GM19043 (cell line): ENCODE data around the gene DIPK1B.

ENCODE experiments used
- ATAC-seq: cut with Tn5 transposase; IDR thresholded peaks from one replicate; pipeline ENCODE4 v1.9.1; 2021; ENCODE audit warnings: low read depth; ENCODE audit not compliant: unreplicated experiment

DIPK1B gene

GRCh38 chr9:136718345-136719194 is 6.2 kb downstream of the DIPK1B start:
- ATAC-seq, result no peak

- ATAC-seq, result no peak
Observed at GRCh38 chr9:136719195-136719880, 7.0 kb downstream of the DIPK1B start.

GRCh38 chr9:136720251-136720897 is 8.0 kb downstream of the DIPK1B start:
- no peak for ATAC-seq

DNA sequence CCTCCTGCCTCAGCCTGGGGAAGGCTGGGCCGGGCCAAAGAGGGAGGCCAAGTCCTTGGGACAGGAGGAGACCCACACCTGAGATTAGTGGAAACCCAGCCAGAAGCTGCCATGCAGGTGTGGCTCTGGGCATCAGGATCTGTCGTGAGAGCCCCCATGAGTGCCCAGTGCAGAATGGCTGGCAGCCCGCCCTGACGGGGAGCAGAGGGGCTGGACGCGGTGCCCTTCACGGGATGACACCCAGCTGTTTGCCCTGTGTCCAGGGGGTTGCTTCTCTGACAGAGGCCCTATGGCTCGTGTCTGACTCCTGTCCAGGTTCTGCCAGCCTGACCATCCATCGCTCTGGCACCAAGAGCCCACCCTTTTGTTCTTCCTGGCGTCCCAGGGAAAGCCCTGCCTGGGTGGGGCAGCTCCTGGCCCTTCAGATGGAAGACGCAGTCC is 8.5 kb downstream of the DIPK1B start:
- ATAC-seq, result no peak

GRCh38 chr9:136721339-136722092 is 9.1 kb downstream of the DIPK1B start:
- ATAC-seq, result no peak

- no peak for ATAC-seq
Observed at GRCh38 chr9:136722093-136722968, 10.0 kb downstream of the DIPK1B start.

GRCh38 chr9:136722969-136723356 is 10.6 kb downstream of the DIPK1B start:
- no peak for ATAC-seq

- no peak for ATAC-seq
Observed at GRCh38 chr9:136723362-136723976, 11.1 kb downstream of the DIPK1B start.

DNA sequence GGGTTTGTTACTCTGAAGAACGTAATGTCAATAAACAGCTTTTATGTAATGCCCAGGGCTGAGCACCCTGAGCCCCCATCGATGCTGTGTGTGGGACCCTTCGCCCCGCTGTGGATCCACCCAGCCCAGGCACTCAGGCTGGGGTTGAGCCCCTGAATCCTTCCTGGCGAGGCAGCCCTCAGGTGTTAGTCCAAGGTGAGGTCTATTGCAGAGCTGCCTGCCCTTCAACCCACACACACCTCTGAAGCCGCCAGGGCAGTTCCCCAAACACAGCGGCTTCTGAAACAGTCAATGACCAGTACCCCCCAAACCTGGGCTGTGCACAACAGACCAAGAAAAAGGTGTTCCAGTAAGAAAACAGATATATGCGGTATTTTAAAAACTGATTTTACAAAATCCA is 11.6 kb downstream of the DIPK1B start:
- ATAC-seq, result no peak

DNA sequence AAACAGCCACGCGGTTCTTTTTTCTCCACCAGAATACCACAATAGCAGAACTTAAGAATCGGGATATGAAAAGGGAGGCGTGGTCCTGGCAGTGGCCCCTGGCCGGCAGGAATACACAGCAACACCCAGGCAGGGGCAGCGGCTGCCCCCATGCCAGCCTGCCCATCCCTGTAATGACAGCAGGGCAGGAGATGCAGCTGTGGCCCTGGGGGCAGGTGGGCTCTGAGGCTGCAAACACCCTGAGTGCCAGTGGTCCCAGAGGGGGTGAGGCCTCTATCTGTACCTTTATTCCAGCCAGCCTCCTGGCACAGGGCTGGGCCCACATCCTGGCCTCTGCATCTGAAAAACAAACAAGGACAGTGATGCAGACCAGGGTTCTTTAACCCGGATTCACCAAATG is 12.4 kb downstream of the DIPK1B start:
- no peak for ATAC-seq

DNA sequence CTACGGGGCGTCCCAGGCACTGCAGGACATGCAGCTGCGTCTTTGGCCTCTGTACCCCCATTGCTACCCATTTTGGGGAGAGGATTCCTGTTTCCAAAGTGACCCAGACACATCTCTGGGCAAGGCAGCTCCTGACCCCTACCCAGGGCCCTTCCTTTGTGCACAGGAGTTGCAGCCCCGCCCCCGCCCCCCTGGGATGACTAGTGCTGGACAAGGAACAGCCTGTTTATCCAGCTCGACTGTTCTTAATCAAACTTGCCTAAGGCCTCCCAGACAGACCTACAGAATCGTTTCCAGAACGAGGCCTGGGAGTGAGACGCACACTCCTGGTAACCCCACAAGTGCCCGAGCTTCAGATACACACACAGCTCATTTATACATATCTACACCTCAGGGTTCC is 13.2 kb downstream of the DIPK1B start:
- ATAC-seq, result no peak

GRCh38 chr9:136726118-136726517 is 13.7 kb downstream of the DIPK1B start:
- ATAC-seq, result no peak

DNA sequence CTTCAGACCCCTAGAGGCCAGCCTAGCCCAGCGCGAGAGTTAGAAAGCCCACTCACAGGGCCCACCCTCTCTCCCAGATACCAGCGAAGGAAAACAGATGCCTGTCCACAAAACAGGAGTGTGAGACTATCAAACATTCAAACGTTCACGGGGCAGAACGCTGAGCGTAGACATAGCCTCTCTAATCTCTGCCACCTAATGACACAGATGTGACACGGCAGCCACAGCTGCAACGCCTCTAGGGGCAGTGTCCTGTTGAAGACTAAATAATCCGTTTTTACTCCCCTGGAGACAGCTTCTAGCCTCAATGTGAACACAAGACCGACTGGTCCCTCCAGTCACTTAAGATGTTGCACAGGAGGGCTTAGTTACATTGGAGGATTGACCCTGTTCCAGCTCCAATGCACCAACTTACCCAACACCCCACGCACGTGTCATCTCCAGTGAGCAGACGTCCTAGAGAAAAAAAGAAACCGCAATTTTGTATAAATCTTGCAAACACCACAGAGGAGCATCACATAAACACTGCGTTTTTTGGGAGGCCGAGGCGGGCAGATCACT is 14.3 kb downstream of the DIPK1B start:
- ATAC-seq, result no peak

DNA sequence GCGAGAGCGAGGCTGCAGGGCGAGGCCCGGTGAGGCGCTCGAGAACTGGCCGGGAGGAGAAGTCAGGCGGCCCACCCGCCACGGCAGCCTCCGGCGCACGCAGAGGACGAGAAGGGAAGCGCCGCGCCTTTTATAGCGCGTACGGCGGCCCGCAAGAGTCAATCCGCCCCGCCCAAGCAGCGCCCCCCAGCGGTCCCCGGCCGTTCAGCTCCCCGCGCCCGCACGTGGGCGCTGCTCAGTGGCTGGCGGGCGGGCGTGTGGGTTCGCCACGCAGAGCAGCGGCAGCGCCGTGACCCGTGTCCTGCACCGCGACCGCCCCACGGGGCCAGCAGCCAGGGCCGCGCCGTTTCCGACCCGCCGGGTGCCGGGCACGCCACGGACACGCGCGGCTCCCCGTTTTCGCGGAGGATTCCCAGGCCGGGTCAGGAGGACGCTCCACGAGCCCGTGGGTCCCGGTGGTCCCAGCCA is 15.7 kb downstream of the DIPK1B start:
- ATAC-seq, result no peak

DNA sequence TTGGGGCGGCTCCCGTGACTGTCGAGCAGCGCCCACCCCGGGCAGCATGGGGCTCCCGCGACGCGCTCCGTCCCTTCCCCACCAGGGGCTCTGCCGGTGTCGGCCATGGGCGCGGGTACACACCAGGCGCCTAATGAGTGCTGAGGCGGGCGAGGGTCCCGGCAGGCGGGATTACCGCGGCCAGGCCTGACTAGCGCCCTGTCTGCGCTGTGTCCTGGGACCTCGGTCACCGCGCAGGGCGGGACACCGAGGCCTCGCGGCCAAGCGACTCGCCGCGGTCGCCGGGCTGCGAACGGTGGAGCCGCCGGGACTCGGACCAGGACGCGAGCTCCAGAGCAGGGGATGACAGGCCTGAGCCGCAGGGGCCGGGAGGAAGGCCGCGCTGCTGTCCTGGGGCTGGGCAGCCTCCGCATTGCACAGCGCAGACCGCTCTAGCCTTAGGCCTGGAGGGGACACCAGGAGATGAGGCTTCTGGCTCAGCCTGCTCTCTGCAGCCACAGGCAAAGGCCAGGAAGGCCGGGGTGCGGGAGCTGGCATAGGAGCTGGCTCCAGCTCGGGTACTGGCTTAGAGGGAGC is 16.3 kb downstream of the DIPK1B start:
- ATAC-seq, result no peak

GRCh38 chr9:136729144-136729543 is 16.8 kb downstream of the DIPK1B start:
- ATAC-seq, result no peak

DNA sequence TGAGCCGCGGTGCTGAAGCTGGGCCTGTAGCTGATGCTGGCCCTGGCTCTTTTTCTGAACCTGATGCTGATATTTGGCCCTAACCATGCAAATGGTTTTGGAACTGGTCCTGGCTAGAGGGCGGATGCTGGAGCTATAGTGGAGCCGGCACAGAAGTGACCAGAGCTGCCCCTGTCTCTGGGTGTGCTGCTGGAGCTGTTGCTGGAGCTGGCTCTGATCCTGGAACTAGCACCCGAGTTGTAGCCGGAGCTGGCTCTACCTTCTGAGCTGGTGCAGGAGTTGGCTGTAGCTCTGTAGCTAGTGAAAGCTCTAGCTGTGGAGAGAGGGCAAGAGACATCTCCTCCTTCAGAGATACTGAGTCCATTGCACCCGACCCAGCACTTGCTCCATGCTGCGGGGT is 17.6 kb downstream of the DIPK1B start:
- no peak for ATAC-seq

GRCh38 chr9:136732444-136733178 is 20.2 kb downstream of the DIPK1B start:
- no peak for ATAC-seq
